ENCODE data around the gene PATJ.

DNA sequence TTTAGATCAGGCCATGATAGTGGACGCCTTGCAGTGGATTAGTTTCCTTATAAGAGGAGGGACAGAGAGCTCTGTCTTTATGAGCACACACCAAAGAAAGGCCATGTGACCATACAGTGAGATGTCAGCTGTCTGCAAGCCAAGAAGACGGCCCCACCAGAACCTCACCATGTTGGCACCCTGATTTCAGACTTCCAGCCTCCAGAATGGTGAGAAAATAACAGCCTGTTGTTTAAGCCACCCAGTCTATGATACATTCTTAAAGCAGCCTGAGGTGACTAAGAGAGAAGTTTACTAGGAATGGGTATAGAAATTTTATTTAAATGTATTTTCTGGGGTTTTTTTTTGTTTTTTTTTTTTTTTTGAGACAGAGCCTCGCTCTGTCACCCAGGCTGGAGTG is 481.9 kb downstream of the PATJ start:
- TF ChIP-seq, protein P1, sequence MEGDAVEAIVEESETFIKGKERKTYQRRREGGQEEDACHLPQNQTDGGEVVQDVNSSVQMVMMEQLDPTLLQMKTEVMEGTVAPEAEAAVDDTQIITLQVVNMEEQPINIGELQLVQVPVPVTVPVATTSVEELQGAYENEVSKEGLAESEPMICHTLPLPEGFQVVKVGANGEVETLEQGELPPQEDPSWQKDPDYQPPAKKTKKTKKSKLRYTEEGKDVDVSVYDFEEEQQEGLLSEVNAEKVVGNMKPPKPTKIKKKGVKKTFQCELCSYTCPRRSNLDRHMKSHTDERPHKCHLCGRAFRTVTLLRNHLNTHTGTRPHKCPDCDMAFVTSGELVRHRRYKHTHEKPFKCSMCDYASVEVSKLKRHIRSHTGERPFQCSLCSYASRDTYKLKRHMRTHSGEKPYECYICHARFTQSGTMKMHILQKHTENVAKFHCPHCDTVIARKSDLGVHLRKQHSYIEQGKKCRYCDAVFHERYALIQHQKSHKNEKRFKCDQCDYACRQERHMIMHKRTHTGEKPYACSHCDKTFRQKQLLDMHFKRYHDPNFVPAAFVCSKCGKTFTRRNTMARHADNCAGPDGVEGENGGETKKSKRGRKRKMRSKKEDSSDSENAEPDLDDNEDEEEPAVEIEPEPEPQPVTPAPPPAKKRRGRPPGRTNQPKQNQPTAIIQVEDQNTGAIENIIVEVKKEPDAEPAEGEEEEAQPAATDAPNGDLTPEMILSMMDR (IDR thresholded peaks at IDR 0.05) = no peak
- TF ChIP-seq EZH2 (IDR thresholded peaks at IDR 0.05; ENCODE audit: borderline replicate concordance, insufficient read depth, low read depth, low read length, poor library complexity, severe bottlenecking) = no peak
